ENCODE results near the gene LIPT1. TPM values are rescaled to one million over a fixed set of nuclear protein-coding genes. Genes with fewer than 3 reads are reported as not detected.

Gene LIPT1
- total and polyA plus RNA-seq, 2 of the 8 experiments (the other 6 are each of a cell fraction or from before 2014, with no cell fraction given), result 6.1 to 10.9 TPM

DNA sequence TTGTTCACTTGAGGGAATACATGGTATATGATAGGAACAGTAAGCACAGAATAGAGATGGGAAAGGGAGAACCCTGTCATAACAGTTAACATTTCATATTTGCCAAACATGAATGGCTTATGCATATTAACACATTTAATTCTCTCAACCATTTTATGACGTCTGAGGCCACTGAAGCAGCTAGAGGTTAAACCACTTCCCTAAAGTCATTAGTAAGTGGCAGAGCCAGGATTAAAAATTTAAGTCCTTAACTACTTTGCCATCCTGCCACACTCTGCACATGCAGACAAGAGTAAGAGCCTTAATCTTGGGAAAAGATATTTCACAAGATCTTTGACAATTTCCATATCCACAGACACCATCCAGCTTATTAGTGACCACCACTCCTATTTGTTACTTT, 2.1 kb downstream of the LIPT1 start:
- Histone ChIP-seq H3K18ac (ENCODE audit: extremely low read depth, low read length) (no peak overlapping the region), H3K56ac (replicated peaks; ENCODE audit: insufficient read length, low read depth, low read length) (no peak overlapping the region), H3K14ac (ENCODE audit: insufficient read length) (no peak overlapping the region), H3K27me3 (replicated peaks in 1 of 4; ENCODE audit: control insufficient read depth in 3 of 4, extremely low read depth in 1 of 4, insufficient read depth in 3 of 4, low read length in 3 of 4) (no peaks in the 10 kb centered on the region), H3K23ac (ENCODE audit: insufficient read length) (no peak overlapping the region), H4K5ac (ENCODE audit: insufficient read length, low read depth, low read length) (no peak overlapping the region), H4K20me1 (replicated peaks in 1 of 2; ENCODE audit: control insufficient read depth in 1 of 2, insufficient read depth in 2 of 2, low read length in 2 of 2) (no peaks in the 10 kb centered on the region), H2BK12ac (ENCODE audit: low read depth, low read length) (no peak overlapping the region), H2BK20ac (ENCODE audit: low read length) (no peak overlapping the region), H3K27ac (ENCODE audit: low read depth, low read length) (no peak overlapping the region), H4K8ac (ENCODE audit: extremely low read depth, insufficient read depth, low read length) (no peak overlapping the region), H2BK120ac (replicated peaks; ENCODE audit: low read depth, low read length) (no peak overlapping the region), H2BK5ac (ENCODE audit: low read depth, low read length) (no peak overlapping the region), H3K36me3 (ENCODE audit: control insufficient read depth in 2 of 4, insufficient read depth in 4 of 4, low read length in 3 of 4) (peaks cover 0 to 9% (median 0%) of the 10 kb centered on the region in 4 experiments; a peak in 2 of 8 replicates), H2AK5ac (ENCODE audit: low read depth, low read length) (no peak overlapping the region), H3K4me1 (replicated peaks in 1 of 4; ENCODE audit: control insufficient read depth in 3 of 4, insufficient read depth in 4 of 4, low read length in 3 of 4) (peaks cover 0 to 8% (median 3%) of the 10 kb centered on the region in 4 experiments; a peak in 2 of 7 replicates), H3K79me2 (ENCODE audit: control insufficient read depth in 1 of 2, insufficient read depth in 2 of 2, low read length in 2 of 2) (peaks cover 0 to 7% of the 10 kb centered on the region in 2 experiments; a peak in 2 of 4 replicates), H3K79me1 (ENCODE audit: low read depth, low read length) (no peaks in the 10 kb centered on the region), H2AFZ (ENCODE audit: low read length) (no peak overlapping the region), H3K9me3 (ENCODE audit: insufficient read depth in 2 of 2, low read depth in 1 of 2, low read length in 1 of 2) (no peaks in the 10 kb centered on the region), H2BK15ac (ENCODE audit: low read length) (no peak overlapping the region), H3K9ac (replicated peaks in 1 of 4; ENCODE audit: extremely low read depth in 1 of 4, low read depth in 3 of 4, low read length in 3 of 4) (no peak overlapping the region), H4K91ac (replicated peaks; ENCODE audit: insufficient read length, low read length) (no peak overlapping the region), H3K4me3 (ENCODE audit: extremely low read depth in 1 of 4, insufficient read depth in 2 of 4, low read depth in 3 of 4, low read length in 4 of 4) (no peak overlapping the region), H3K23me2 (ENCODE audit: low read depth, low read length) (peaks cover 11% of the 10 kb centered on the region), H3K4ac (replicated peaks; ENCODE audit: insufficient read length, low read depth, low read length) (no peak overlapping the region), H3K4me2 (ENCODE audit: insufficient read depth in 1 of 2, low read depth in 2 of 2, low read length in 2 of 2) (no peak overlapping the region)
- POLR2A ChIA-PET (ENCODE audit: partially characterized antibody), result interaction anchor here (1.2 to 7.7 kb wide), 3 partner anchors 14 to 24 kb away, joined by 6 to 45 read pairs (median 9); partner anchors contain the start of genes C2orf15 and MRPL30
- FAIRE-seq, result no peak
- 91% methylated on average over 1 of the region's 1 CpG; no CpG with 5 or more reads in 1 of the 2 experiments for WGBS, 2 experiments (ENCODE audit: extremely low coverage in 1 of 2, insufficient coverage in 1 of 2, insufficient read length in 1 of 2, insufficient replicate concordance in 2 of 2, low coverage in 1 of 2, low lambda C conversion rate in 2 of 2, missing lambda C conversion rate in 1 of 2)
- no peak for DNase-seq (ENCODE audit: low read depth in 1 of 2, low spot score in 2 of 2)
- CTCF ChIA-PET (ENCODE audit: partially characterized antibody), result interaction anchor here (0.6 to 3.1 kb wide), 3 partner anchors 11 to 185 kb away, joined by 3 to 11 read pairs (median 6); no protein-coding TSS in a partner anchor
- TF ChIP-seq, protein P1, sequence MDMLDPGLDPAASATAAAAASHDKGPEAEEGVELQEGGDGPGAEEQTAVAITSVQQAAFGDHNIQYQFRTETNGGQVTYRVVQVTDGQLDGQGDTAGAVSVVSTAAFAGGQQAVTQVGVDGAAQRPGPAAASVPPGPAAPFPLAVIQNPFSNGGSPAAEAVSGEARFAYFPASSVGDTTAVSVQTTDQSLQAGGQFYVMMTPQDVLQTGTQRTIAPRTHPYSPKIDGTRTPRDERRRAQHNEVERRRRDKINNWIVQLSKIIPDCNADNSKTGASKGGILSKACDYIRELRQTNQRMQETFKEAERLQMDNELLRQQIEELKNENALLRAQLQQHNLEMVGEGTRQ (IDR thresholded peaks at IDR 0.05; ENCODE audit: low read length), result no peak
- TF ChIP-seq ATF2 (IDR thresholded peaks at IDR 0.05; ENCODE audit: low read length), result no peak
- TF ChIP-seq CTBP2 (IDR thresholded peaks at IDR 0.05; ENCODE audit: borderline replicate concordance, insufficient read depth, insufficient read length, low read length), result no peak
- no peak for TF ChIP-seq CTCF (IDR thresholded peaks at IDR 0.05; ENCODE audit: control extremely low read depth in 1 of 3, insufficient read depth in 1 of 3, low read depth in 1 of 3, low read length in 3 of 3)
- TF ChIP-seq EP300 (IDR thresholded peaks at IDR 0.05; ENCODE audit: borderline replicate concordance in 1 of 2, low read depth in 2 of 2, low read length in 2 of 2), result no peak
- TF ChIP-seq, protein P2, sequence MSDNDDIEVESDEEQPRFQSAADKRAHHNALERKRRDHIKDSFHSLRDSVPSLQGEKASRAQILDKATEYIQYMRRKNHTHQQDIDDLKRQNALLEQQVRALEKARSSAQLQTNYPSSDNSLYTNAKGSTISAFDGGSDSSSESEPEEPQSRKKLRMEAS (IDR thresholded peaks at IDR 0.05), result no peak
